HT1080 (cell line): ENCODE results near the gene CDK15. TPM values are rescaled to one million over a fixed set of nuclear protein-coding genes. Genes with fewer than 3 reads are reported as not detected.

Experiments used
- DNase-seq: peaks from one replicate; pipeline ENCODE4 v3.0.0-alpha.2; 2015; ENCODE audit warnings: low read depth
- total RNA-seq: library from RNA; depleted of rRNA; stranded (reverse); fragments of >200 nt; shearing (Covaris generic); gene quantifications from 2 replicates; pipeline ENCODE4 v1.2.3, GENCODE V29; 2014

CDK15 gene
- total RNA-seq, 1 experiment from 2014 or later, result 0.72 TPM

DNA sequence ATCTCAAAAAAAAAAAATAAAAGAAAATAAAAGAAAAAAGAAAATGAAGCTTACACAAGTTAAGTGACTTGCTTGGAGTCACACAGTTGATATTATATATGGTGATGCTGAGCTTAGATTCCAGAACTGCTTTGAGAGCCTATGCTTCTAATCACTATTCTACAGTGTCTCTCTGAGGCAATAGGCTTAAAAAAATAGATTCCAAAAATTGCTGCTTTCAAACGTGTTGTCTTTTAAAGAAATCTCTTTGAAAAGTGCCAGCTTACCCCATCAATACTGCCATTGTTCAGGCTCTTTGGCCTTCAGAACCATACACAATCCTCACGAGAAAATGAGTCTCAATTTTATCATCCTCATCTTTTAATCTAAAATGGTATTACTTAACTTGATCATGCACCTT, 102.6 kb downstream of the CDK15 start:
- DNase-seq, result no peak

DNA sequence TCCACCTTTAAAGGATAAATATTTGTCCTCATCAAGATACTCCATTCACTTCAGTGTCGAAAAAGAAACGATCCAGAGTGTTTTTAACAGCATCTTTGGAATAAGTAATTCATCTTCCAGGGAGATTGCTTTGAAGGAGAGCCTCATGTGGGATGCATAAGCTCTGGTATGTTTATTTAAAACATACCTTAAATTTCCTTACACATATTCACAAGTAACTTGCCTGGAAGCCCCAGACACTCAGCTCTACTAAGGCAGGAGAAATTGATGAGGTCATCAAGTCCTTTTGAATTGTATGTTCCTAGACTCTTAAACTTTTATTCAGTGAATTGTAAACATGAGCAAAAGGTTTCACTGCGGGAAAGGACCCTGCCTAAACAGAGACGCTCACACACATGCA, 103.0 kb downstream of the CDK15 start:
- DNase-seq, result peak; percentile 49

DNA sequence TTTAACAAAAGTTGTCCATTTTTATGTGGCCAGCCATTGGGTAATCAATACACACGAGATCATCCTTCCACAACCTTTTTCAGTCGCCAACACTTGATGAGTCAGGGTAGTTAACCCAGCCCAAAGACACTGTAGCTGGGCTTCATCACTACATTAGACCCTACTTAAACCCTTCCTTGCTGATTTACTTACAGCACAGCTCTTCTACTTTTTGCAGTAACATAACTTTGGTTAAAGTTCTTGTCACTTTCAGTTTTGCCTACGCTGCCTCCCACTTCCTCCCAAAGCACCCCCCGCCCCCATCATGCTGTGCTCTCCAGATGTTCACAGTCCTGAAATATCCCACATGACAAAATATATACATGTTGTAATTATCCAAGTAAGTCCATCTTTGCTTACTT, 103.6 kb downstream of the CDK15 start:
- DNase-seq, result peak; percentile 23

DNA sequence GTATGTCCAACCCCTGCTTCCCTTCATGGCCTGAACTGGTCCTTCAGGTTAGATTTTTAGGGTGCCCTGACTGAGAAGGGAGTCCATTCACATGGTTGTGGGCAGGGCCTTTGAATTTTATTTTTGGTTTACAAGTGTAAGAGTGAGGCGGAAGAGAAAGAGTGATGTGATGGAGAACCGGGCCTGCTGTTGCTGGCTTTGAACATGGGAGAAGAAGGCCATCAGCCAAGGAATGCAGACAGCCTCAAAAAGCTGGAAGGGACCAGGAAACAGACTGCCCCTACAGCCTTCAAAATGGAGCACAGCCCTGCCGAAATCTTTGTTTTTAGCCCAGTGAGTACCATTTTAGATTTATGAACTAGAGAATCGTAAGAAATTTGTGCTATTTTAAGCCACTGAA, 105.0 kb downstream of the CDK15 start:
- no peak for DNase-seq

DNA sequence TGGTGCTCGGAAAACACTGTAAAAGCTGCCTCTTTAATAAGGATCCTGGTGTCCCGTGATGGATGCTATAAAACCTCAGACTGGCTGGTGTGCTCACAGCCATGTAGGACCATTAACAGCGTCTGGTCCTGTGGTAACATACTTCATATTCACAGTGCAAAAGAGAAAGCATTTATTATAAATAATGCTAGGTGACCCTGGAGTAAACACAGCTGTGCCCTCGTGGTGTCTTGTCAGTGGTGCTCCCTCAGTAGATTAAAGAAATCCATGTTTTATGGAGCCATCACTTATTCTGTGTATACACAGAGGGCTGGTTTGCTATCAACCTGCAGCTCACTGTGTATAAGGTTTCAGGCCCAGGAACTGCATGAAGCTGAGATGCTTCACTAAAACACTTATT, 106.9 kb downstream of the CDK15 start:
- no peak for DNase-seq

DNA sequence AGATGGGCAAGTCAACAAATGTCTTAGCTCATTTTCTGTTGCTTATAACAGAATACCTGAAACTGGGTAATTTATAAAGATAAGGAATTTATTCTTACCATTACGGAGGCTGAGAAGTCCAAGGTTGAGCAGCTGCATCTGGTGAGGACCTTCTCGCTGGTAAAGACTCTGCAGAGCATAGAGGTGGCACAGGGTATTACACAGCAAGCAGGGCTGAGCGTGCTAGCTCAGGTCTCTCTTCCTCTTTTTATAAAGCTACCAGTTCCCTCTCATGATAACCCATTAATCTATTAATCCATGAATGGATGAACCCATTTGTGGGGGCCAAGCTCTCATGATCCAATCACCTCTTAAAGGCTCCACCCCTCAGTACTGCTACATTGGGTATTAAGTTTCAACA, 109.1 kb downstream of the CDK15 start:
- DNase-seq, result no peak

DNA sequence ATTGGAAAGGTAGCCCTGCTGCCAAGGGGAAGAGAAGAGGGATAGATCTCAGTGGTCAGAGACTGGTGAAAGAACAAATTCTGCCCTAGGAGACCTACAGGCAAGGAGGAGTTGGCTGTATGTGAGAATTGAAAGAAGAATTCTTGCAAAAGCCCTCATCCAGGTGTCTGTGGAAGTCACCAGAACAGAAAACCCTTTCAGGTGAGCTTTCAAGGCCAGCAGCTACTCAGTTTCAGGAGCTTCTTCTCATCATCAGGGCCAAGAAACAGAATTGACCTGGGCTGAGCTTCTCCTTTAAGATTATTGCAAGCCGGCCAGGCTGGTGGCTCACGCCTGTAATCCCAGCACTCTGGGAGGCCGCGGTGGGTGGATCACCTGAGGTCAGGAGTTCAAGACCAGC, 110.2 kb downstream of the CDK15 start:
- DNase-seq, result no peak

DNA sequence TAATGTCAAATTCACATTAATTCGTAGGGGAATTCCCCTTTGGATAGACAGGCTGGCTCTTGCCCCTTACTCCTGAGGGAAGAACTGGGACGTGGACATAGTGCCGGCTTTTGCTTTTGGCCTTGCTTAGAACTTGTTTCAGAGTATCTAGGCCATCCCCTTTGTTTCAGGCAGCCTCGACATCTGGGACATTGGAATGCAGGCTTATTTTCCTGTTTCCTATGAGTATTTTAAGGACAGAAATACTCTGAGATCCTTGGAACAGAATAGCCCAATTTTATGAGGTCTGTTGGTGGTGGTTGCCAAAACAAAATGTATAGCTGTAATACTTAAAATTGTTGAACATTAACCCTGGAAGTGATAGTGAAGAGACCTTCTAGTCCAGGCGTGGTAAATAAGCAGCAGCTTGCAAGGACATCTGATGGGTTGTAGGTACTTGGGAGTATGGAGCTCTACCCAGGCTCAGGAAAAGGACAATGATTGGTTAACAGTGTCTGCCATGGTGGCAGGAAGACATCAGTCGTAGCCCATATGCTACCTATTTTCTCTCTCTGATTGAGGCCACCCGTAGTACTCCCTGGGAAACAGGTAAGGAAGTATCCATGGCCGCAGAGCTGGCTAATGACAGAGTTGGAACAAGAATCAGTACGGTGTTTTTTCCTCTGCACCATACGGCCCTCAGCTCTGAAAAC, 112.4 kb downstream of the CDK15 start:
- DNase-seq, result no peak

DNA sequence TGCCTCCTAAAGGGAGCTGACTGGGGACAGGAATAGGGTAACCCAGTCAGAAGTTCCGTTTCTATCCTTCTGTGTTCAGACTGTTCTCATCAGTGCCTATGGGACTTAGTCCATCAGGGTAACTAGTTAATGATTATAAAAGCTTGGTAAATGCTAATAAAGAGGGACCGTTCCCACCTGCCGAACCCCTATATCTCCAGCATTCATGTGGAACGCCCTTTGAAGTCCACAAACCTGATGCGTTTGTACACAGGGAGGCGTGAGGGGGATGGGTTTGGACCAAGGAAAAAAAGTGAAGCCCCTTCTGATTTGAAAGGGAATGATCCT, 112.9 kb downstream of the CDK15 start:
- DNase-seq, result no peak

DNA sequence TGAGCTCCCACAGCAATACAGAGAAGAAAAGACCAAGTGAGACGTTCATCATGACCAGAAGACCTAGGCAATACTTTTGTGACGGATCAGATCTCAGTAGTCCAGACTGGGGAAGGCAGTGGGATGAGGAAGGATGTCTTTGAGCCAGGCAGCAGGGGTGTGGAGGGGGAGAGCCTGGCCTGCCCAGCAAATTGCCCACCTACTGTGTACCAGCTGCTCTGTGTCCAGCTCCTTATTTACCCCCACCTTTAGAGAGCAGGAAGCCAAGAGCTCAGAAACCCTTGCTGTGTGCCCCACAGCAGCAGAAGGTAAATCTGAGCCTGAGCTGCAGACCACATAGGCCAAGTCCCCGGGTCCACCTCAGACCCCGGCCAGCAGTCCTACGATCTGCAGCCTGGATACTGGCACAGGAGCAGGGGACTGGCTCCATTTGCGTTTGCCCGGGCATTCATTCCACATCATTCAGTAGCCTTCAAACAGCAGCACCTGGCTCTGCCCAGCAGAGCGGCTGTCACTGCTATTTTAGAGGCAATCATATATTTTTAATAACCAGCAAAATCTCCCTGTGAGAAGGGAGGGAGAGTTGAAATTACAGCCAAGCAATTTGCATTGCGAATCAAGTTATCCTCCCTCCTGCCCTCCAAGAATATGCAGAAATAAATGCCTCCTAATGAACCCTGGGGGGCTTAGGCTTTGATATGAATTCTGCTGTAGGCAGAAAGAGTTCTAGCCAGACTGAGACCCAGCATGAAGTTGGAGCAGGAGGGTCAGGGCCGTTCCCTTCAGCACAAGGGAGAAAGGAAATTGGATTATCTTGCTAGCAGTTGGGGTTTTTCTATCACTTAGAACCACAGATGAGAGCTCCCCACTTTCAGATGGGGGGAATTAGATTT, 117.3 kb downstream of the CDK15 start:
- no peak for DNase-seq

DNA sequence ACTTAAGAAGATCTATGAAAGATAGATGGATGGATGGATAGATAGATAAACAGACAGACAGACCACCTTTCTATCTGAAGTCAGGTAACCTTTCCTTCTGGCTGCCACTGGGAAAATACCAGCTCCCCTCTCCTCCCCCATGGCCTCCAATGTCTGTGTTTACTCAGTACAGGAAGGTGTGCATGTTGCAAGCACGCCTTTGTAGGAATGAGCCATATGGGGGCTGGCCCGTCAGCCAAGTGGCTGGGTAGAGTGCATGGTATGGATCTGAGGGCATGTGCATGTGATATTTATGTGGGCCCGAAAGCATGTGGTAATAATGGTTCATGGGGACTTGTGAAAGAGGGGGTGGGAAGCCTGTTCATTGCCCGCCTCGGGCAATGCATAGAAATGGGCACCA, 118.1 kb downstream of the CDK15 start:
- no peak for DNase-seq

DNA sequence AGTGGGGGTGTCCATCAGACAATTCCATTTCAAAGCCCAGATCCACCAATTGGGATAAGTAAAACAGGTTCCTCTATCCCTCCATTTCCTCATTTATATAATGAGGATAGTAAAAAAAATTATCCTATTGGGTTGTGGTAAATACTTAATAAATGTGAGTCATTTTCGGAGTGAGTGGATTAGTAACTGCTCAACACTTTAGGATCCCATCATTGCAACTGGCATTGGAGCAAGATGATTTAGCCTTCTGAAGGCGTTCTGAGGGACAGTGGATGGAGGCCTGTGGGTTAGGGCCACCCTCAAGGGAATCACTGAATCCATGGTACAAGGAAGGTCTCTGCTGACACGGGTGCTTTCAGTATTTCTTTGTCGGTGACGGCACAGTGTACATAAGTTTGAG, 118.7 kb downstream of the CDK15 start:
- DNase-seq, result no peak

DNA sequence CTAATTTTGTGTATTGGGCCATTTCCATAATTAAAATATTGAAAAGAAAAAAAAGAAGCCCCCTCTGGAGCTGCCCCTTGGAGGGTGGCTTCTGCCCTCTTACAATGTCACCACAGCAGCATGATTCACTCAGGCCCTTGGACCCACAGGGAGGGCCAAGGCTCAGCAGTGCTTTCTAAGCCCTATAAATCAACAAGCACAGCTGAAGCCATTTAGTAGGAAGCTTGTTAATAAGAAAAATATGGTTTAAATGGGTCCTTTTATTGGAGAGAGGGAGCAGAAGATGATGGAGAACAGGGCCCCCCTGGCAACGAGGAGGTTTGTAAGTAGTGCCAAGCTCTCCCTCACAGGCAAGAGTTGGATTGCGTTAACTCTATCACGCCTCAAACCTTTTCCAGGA, 119.7 kb downstream of the CDK15 start:
- no peak for DNase-seq

DNA sequence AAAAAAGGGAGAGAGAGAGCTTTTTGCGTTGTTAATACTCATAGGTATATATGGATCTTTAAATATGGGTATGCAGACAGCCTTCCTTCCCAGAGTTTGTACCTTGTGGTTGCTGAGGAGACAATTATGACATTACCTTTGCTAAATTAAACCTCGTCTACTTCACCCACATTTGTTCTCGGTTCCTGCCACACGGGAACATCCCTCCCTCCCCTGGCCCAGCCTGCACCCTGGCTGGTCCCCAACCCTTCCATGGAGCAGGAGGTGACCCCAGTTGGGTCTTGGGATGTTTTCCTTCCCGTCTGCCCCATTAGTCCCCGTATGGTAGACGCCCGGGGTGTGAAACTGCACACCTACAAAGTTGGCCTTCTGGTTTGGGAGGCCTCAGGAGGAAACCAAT, 122.0 kb downstream of the CDK15 start:
- DNase-seq, result no peak

DNA sequence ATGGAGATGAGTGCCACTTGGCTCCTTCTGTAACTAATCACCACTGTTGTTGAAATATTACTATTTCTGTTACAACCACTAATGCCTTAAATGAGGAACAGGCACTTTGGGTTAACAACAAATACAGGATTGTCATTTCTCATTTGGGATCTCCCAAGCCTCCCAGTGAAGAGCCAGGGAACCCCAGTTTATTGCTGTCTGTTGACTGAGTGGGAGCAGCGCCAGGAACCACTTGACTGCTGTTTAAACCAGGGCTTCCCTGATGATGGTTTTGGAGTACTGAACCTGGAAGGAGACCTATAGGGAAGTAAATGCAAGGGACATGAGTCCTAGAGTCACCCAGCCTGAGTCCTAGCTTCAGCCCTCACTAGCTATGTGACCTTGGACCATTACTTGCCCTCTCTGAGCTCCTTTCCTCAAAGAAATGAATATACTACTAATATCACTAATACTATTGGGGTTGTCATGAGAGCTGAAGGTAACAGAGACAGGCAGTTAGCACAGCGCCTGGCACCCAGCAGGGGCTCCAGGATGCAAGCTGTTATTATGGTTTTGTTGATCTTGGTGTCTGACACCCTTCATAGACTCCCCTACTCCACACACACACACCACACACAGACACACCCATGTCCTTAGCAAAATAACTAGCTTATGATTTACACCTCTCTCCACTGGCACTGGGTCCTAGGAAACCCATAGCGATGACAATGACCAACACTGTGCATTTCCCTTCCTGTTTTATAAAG, 123.1 kb downstream of the CDK15 start:
- DNase-seq, result no peak

DNA sequence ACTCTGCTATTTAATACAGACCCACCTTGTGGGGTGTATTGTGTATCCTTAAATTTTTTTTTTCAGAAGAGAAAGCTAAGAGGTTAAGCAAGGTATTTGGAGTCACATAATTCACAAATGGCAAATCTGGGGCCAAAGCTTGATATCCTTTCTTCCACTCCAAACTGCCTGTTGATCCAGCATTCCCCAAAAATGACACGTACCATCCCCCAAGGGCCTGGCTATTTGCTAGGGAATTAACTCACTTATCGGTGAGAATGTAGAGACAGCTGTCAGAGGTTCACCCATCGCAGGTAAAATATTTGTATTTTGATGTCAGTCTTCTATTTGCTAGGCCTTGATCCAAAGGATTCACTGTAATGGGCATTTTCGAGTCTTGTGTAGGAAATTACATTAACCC, 123.7 kb downstream of the CDK15 start:
- DNase-seq, result no peak

DNA sequence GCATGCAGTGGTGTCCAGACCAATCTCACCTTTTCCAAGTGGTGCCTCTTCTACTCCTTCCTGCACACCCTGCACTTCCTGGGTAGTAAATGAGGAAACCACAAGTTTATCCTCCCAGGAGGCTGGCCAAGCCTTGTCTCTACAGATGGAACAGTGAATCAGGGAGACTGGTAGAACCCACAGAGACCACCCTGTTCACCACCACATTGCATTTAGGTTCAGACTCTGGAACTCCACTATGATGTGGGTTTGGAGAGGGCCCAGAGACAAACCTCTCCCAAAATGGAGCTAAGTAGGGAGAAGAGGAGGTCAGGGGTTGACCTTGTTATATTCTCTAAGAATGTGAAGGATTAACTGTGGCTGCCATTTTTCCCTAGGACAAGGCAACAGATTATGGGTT, 124.5 kb downstream of the CDK15 start:
- peak; percentile 29 for DNase-seq

DNA sequence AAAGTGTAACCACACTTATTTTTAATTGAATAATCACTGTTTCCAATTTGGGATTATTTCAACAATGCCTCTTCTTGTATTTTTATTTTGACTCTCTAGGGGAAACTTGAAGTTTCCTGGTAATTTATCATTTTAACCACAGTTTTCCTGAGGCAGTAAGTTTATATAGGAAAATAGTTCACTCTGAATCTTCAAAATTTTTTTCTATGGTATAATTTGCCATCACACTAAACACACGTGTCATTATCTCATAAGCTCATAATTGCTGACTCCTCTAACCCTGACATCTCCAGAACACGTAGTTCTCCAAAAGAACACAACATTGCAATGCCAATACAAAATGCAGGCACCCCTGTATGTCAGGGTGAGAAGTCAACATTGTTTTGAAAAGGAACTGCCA, 125.1 kb downstream of the CDK15 start:
- DNase-seq, result no peak

DNA sequence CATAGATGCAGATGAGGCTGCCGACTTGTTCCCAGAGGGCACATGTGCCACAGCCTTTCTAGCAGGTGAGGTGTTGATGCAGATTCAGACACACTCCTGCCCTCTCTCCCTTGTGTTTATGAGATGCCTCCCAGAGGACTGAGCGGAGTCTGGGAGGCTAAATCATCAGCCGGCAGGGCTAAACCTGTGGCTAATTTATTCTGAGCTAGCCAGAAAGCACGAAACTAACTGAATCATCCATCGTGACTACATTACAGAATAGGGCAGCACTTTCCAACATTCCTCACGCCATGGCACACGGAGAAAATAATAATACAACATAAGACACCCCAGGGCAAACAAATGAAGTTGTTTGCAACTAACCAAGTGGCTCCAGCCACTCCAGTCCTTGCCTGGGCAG, 125.6 kb downstream of the CDK15 start:
- DNase-seq, result no peak

DNA sequence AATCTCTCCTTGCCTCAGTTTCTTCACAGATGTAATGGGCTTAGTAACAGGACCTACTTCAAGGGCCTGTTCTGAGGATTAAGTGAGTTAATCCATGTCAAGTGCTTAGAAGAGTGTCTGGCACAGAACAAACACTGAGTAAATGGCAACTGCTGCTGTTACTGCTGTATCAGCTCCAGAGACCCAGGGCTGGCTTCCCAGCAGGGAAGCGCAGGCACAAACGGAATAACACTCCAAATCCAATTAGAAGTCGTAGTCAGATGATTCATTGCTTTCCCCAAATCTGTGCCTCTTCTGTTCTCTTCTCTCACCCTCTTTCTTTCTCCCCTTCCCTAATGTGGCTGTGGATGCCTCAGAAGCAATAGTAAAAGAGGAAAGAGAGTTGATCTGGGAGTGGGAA, 126.2 kb downstream of the CDK15 start:
- no peak for DNase-seq

DNA sequence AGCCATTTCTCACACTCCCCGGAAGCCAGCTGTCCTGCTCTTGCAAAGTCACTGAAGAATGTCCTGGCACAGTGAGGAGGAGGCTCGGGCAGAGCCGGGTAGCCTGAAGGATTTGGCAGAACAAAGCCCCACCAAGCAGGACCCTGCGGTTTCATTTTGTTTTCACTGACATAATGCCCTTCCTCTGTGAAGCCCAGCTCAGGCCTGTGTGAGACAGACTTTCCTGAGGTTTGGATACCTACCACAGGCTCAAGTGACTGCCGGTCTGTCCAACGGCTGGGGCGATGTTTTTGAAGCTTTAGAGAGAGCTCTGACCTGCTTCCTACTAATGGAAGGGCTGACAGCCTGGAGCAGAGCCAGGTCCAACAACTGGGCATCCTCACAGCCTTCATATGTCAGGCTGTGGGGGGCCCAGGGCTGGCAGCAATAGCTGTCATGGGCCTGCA, 127.5 kb downstream of the CDK15 start:
- DNase-seq, result no peak

DNA sequence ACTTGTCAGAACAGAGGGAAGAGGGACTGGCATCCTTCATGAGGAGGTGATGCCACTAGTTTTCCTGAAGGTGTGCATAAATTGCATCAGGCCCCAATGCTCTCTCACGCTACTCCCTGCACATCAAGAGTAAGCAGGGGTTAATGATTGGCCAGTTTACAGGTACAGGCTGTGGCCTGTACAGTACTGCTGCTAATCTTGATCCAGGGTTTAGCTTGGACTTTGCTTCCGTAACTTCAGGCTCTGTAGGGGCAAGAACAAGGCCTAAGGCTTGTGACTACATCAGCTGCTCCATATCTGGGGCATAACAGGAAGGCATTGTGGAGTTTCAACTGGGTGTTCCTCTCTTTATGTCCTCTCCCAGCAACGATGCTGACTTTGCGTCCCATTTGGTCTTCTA, 130.5 kb downstream of the CDK15 start:
- no peak for DNase-seq
